Ishikawa (cell line): ENCODE data around the gene ZCCHC17.

ENCODE experiments used
- CEBPB ChIP-seq: IDR thresholded peaks from 2 replicates; pipeline ENCODE4 v1.6.1; 2012
- CREB1 ChIP-seq: IDR thresholded peaks from 2 replicates; pipeline ENCODE4 v1.6.1; 2012; ENCODE audit warnings: low read depth
- EGR1 ChIP-seq: IDR thresholded peaks from 2 replicates; pipeline ENCODE4 v1.6.1; 2012
- EP300 ChIP-seq: IDR thresholded peaks from 2 replicates; pipeline ENCODE4 v1.6.1; 2012; ENCODE audit warnings: borderline replicate concordance
- FOXM1 ChIP-seq: IDR thresholded peaks from 2 replicates; pipeline ENCODE4 v1.6.1; 2012; ENCODE audit warnings: low read depth, borderline replicate concordance
- NFIC ChIP-seq: IDR thresholded peaks from 2 replicates; pipeline ENCODE4 v1.6.1; 2012
- RAD21 ChIP-seq: IDR thresholded peaks from 2 replicates; pipeline ENCODE4 v1.6.1; 2012; ENCODE audit warnings: low read depth
- TAF1 ChIP-seq: IDR thresholded peaks from 2 replicates; pipeline ENCODE4 v1.6.1; 2012; ENCODE audit warnings: low read depth, mild to moderate bottlenecking
- TCF12 ChIP-seq: IDR thresholded peaks from 2 replicates; pipeline ENCODE4 v1.6.1; 2012; ENCODE audit warnings: low read depth
- TEAD4 ChIP-seq: IDR thresholded peaks from 2 replicates; pipeline ENCODE4 v1.6.1; 2012
- YY1 ChIP-seq: IDR thresholded peaks from 2 replicates; pipeline ENCODE4 v1.6.1; 2012; ENCODE audit warnings: low read depth
- ZBTB7A ChIP-seq: IDR thresholded peaks from 2 replicates; pipeline ENCODE4 v1.6.1; 2012; ENCODE audit warnings: low read depth
- TF ChIP-seq, protein P1 (sequence below): IDR thresholded peaks from 2 replicates; pipeline ENCODE4 v1.6.1; 2012; ENCODE audit warnings: low read depth, mild to moderate bottlenecking
- TF ChIP-seq, protein P2 (sequence below): IDR thresholded peaks from 2 replicates; pipeline ENCODE4 v1.6.1; 2012
- TF ChIP-seq, protein P3 (sequence below): IDR thresholded peaks from 2 replicates; pipeline ENCODE4 v1.6.1; 2012

The ZCCHC17 gene

DNA sequence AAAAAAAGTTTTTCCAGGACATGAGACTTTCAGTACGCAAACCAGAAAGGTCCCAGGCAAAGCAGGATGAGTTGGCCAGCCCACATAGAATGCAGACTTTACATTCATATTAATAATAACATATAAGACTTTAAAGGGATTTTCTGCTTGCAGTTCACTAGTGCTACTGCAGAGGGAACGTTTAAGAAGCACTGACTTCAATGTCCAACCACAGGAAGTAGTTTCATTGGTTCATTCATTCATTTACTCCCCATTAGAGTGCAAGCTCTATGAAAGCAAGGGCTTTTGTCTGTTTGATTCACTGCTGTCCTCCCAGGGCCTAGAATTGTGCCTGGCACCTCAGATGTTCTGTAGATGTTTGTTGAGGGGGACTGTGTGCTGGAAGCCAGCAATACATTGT is 104.4 kb downstream of the ZCCHC17 start:
- TF ChIP-seq, protein P1, sequence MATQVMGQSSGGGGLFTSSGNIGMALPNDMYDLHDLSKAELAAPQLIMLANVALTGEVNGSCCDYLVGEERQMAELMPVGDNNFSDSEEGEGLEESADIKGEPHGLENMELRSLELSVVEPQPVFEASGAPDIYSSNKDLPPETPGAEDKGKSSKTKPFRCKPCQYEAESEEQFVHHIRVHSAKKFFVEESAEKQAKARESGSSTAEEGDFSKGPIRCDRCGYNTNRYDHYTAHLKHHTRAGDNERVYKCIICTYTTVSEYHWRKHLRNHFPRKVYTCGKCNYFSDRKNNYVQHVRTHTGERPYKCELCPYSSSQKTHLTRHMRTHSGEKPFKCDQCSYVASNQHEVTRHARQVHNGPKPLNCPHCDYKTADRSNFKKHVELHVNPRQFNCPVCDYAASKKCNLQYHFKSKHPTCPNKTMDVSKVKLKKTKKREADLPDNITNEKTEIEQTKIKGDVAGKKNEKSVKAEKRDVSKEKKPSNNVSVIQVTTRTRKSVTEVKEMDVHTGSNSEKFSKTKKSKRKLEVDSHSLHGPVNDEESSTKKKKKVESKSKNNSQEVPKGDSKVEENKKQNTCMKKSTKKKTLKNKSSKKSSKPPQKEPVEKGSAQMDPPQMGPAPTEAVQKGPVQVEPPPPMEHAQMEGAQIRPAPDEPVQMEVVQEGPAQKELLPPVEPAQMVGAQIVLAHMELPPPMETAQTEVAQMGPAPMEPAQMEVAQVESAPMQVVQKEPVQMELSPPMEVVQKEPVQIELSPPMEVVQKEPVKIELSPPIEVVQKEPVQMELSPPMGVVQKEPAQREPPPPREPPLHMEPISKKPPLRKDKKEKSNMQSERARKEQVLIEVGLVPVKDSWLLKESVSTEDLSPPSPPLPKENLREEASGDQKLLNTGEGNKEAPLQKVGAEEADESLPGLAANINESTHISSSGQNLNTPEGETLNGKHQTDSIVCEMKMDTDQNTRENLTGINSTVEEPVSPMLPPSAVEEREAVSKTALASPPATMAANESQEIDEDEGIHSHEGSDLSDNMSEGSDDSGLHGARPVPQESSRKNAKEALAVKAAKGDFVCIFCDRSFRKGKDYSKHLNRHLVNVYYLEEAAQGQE: no peak
- TF ChIP-seq RAD21 (no peak), CEBPB (no peak), TAF1 (no peak), ZBTB7A (no peak)

DNA sequence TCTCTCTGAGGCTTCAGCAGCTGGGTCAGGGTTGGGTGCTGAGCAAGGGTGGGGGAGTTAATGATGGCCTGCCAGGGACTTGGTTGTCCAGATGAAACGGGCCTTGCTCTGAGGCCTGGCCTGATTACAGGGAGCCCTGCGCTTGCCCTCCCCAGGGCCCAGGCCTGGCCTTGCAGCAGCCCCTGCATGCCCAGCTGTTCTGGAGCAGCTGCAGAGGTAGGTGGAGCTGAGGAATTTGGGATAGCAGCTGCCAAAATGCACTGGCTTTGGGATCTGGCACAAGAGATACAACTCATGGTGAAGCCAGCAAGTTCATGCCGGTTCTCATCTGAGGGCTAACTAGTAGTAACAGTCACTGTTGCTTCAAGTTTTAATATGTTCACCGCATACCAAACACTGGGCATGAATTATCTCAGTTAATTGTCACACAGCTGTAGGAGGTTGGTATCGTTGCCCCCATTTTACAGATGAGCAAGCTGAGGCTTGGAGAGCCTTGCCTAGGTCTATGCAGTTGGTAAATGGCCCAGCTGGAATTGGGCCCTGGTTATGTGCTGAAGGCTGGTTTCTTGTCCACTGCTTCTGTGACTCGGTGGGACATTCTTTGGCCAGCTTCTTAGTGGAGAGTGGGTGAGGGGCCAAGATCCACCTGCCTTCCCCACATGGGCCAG is 108.9 kb downstream of the ZCCHC17 start:
- no peak for TF ChIP-seq FOXM1
- no peak for TF ChIP-seq EP300
- TF ChIP-seq TEAD4: no peak
- no peak for TF ChIP-seq RAD21
- TF ChIP-seq, protein P2, sequence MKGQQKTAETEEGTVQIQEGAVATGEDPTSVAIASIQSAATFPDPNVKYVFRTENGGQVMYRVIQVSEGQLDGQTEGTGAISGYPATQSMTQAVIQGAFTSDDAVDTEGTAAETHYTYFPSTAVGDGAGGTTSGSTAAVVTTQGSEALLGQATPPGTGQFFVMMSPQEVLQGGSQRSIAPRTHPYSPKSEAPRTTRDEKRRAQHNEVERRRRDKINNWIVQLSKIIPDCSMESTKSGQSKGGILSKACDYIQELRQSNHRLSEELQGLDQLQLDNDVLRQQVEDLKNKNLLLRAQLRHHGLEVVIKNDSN: no peak
- no peak for TF ChIP-seq EGR1
- no peak for TF ChIP-seq NFIC

DNA sequence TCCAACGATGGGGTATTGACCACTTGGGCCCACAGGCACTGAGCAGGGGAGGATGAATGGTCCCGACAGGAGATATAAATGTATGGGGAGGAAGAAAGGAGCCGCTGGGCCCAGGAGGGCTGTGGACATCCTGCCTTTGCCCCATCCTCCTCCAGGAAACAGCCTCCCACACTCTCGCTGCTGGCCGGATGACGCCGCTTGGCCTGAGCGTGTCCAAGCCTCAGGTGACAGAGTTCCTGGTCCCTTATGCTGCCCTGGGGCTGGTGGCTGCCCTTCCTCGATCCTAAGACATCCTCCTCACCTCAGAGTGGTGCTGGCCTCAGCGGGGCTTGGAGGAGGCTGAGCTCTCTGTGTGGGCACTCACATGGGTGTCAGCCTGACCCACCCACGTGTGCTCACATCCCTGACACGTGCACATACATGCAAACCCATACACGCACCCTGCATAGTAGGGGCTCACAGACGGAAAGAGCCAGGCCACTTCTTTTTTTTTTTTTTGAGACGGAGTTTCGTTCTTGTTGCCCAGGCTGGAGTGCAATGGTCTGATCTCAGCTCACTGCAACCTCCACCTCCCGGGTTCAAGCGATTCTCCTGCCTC is 110.3 kb downstream of the ZCCHC17 start:
- TF ChIP-seq RAD21 (no peak), TCF12 (no peak), EP300 (no peak), TAF1 (no peak), YY1 (no peak), NFIC (no peak), CREB1 (no peak), CEBPB (no peak)
- TF ChIP-seq, protein P2: no peak
- TF ChIP-seq, protein P3, sequence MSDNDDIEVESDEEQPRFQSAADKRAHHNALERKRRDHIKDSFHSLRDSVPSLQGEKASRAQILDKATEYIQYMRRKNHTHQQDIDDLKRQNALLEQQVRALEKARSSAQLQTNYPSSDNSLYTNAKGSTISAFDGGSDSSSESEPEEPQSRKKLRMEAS: no peak

DNA sequence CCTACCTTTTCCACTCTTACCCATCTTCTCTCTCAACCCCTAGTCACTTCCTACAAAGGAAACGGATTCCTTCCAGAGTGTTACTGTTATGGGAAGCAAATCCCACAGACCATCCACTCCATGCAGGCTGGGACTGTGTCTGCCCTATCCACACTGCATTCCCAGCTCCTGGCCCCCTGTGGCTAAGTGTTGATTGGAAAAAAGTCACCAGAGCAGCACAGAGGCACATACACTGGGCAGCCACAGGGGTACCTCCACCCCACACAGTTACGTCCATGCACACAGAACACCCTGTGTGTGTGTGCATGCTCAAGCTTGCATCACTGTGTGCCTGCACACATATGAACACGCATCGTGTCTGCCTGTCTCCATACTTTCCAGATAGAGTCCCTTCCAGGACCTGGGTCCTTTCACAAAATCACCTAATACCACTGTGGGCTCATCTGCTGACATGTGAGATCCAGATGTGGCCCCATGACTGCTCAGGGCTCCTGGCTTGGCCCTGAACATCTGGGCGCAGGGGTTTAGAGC is 112.0 kb downstream of the ZCCHC17 start:
- TF ChIP-seq EP300: no peak
- no peak for TF ChIP-seq FOXM1
- TF ChIP-seq, protein P1: no peak
- TF ChIP-seq TAF1: no peak
- TF ChIP-seq, protein P2: no peak
- TF ChIP-seq CEBPB: no peak
- no peak for TF ChIP-seq YY1
- TF ChIP-seq ZBTB7A: no peak
- no peak for TF ChIP-seq TCF12
- no peak for TF ChIP-seq CREB1
- no peak for TF ChIP-seq RAD21
- no peak for TF ChIP-seq NFIC
- TF ChIP-seq, protein P3: no peak
- no peak for TF ChIP-seq EGR1
- no peak for TF ChIP-seq TEAD4

DNA sequence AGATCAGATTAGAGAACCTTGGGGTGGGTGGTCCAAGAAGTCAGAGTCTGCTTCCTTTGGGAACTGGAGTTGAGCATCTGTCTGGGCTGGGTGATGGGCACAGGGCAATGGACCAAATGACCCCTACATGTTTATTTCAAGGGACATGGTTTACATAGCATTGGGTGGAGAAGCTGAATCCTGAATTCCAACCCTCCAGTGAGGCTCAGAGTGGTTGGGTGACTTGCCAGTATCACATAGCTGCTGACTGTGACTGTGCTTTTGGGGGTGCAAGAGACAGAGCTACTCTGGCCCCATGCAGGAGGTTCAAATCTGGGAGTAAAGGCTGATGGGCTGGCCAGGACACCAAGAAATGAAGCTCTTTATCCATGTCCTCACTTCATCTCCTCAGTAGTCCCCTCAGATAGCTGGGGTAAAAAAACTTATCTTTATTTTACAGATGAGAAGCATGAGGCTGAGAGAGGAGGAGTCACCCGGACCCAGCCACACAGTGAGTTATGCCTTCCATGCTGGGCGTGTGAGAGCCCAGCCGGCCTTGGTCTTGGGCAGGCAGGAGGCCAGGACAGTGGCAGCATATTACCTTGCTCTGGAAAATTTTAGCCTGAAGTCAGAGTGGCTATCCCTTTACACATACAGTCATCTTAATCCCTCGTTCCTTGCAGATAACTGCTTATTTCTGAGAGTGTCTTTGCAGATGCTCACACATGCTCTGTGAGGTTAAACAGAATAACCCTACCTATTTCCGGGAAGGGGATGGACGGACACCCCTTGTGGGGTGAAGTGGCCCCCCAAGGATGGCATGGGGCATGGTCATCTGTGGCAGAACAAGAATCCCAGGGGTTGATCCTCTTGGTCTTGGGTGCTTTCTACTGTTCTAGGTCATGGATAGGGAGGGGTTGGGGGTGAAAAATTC is 113.4 kb downstream of the ZCCHC17 start:
- TF ChIP-seq, protein P1: no peak
- TF ChIP-seq, protein P2: no peak
- TF ChIP-seq EP300 (no peak), FOXM1 (no peak), CEBPB (no peak), TCF12 (no peak), TAF1 (no peak), EGR1 (no peak)
